ENCODE results near the gene WDR72. TPM values are rescaled to one million over a fixed set of nuclear protein-coding genes. Genes with fewer than 3 reads are reported as not detected.
"Not testable (repeated sequence)": the region's sequence is repeated elsewhere in the genome, so short reads cannot be mapped to it uniquely, and the experiment has no call there.

Gene WDR72
- total RNA-seq, 2 donors from 2014 or later = 0.03 to 0.10 TPM

DNA sequence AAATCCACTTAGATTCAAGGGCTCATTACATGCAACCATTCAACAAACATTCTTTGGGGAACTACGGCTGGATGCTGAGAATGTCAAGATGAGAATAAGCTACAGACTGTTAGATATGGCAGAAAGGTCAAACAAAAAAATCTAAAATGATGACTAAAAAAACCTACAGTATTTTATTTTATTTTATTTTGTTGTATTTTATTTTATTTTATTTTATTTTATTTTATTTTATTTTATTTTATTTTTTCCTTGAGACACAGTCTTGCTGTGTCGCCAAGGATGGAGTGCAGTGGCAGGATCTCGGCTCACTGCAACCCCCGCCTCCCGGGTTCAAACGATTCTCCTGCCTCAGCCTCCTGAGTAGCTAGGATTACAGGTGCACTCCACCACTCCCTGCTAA, 46.2 kb downstream of the WDR72 start:
- intact Hi-C loops (cut with DNase I) = loop anchor here in 1 of 2 donors (10.0 kb wide), 1 partner anchor 938 kb away; no protein-coding TSS in a partner anchor

DNA sequence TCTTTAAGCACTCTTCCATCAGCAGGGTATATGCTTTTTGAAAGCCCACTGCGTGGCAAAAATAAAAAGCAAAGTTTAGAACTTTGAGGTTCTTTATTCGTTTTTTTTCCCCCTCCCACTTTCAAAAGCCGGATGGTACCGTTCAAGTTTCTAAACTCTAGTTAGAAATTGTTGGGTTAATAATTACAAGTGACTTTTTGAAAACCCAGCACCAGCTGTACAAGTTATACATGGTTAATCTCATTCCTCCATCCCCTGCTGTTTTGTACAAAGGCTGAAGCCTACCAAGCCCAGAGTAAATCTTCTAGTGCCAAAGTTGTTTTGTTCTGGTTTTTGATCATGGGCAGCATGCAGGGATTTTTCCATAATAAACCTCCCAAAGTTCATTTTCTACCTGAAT, 48.6 kb downstream of the WDR72 start:
- intact Hi-C loops (cut with DNase I) = loop anchor here in 1 of 2 donors (10.0 kb wide), 1 partner anchor 936 kb away; no protein-coding TSS in a partner anchor
- no peak for DNase-seq
- no peak for ATAC-seq

More for the DNA sequence above, 46.2 kb downstream of the WDR72 start:
- ATAC-seq = no peak
- no peak for DNase-seq

DNA sequence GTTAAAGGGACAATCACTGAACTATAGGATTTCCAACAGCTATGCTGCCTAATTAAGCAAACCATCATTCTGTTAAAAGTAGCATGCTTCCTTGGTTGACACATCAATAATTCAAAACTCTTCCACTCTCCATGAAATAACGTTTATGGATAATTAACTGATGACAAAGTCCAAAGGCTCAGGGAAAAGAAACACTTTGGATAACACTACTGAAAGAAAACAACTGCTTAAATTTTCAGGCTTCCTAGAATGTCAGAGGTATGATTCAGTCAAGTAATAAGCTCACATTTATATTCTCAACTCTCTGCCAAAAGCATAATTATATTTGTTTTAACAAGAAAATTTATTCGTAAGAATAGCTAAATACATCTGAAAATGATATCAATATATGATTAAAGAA, 49.6 kb downstream of the WDR72 start:
- intact Hi-C loops (cut with DNase I) = loop anchor here in 1 of 2 donors (10.0 kb wide), 1 partner anchor 935 kb away; no protein-coding TSS in a partner anchor
- ATAC-seq = no peak
- no peak for DNase-seq

DNA sequence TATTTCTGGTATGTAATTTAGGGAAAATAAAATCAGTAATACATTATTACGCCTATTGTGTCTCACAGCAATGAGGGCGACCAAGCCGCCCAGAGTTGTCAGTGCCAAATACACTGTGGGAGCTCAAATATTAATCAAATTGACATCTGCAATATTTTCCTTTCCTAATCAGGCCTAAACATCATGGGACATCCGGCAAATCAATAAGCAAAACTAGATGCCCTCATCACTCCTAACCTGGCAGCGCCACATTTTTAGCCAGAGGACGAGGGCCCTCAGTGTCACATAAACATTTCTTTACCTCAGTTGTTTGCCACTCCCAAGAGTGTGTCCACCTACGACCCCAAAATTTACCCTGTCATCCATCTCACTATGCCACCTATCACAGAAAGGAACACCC, 64.1 kb downstream of the WDR72 start:
- ATAC-seq (no peak), DNase-seq (no peak)
- intact Hi-C loops (cut with DNase I) = no loop called here

DNA sequence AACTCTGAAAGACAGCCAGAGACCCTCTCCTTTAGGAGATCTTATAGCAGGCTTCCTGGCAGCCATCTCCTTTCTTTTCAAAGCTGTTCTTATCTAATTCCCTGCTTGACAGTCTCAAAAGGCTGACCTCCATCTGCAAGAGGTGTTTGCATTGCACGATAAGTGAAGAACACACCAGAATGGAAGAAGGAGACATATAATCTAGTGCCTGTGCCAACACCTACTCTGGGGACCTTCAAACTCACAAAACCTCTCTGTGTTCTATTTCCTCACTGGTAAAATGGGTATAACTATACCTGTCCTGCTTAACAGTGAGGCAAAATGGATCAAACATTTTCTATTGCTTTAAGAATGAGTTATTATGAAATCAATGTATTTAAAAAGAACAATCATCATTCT, 65.0 kb downstream of the WDR72 start:
- intact Hi-C loops (cut with DNase I) = no loop called here
- no peak for DNase-seq
- peak in 1 of 2 donors; percentile 50 for ATAC-seq

DNA sequence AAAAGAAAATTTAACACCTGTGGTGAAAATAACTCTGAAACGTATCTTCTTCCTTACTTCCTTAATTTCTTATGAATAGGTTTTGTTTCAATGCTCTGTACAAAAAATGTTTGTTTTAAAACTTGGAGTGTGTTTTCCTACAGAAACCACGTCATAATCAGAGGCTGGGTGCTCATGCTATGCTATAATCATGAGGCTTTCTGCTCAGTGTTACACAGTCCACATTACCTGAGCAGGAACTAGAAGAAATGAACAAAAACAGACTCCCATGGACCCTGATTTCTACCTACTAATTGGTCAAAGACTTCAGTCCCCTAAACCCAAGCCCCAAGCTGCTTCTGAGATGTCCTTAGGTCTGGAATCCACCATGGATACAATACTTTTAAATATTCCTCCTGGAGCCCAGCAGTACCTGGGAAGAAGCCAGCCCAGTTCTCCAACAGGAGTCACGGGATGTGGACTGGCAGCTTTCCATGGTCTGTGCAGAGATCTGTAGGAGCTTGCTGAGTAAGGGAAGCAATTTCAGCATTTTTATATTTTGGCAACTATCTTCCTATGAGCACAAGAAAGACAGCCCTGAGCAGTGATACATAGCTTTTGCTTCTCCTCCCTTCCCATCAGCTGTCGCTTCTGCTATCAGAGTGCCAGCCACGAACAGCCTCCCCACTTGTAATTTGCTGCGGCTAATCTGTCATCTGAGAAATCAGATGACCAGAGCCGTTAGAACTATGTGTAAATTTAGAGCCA, 65.6 kb downstream of the WDR72 start:
- peak; percentile 56 for DNase-seq
- peak; percentile 73 to 96 for ATAC-seq
- intact Hi-C loops (cut with DNase I) = no loop called here

DNA sequence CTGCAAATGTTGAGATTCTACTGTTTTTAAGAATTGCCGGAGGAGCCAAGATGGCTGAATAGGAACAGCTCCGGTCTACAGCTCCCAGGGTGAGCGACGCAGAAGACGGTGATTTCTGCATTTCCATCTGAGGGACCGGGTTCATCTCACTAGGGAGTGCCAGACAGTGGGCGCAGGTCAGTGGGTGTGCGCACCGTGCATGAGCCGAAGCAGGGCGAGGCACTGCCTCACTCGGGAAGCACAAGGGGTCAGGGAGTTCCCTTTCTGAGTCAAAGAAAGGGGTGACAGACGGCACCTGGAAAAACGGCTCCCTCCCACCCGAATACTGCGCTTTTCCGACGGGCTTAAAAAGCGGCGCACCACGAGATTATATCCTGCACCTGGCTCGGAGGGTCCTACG, 75.3 kb downstream of the WDR72 start:
- ATAC-seq; DNase-seq; intact Hi-C loops (cut with DNase I): not testable (repeated sequence)

DNA sequence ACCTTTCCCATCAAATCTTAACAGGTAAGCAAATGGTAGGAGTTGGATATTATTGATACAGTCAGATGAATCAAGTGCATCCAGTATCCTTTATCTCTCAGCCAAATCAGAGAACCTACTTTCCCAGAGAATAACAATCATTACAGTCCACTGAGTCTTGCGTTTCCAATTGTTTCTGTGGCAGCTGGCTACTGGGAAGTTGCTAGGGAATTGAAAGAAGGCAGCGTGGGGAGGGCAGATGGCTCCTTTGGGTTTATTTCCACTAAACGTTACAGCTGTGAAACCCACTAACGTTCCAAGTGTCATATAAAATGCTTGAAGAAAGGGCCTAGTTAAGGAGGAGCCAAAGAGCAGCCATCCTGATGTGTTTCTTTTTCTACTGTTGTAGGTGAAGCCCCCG, 78.4 kb downstream of the WDR72 start:
- intact Hi-C loops (cut with DNase I) = no loop called here
- no peak for ATAC-seq

DNA sequence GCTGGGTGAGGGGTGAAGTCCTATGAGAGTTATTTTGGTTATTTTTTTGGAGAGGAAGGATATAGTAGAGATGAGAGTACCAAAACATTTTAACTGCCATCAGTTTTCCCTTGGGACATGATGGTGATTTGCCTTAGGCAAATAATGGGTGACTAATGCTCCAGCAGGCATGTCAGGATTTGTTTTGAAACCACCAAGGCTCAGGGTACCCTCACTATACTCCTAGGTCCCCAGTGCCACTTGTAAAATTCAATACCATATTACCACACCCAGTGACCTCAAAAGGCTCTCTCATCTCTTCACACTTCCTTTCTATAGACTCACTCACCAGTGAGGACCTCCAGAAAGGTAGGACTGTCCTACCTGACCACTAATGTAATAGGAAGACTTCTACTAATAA, 83.6 kb downstream of the WDR72 start:
- ATAC-seq (no peak), DNase-seq (no peak)
- intact Hi-C loops (cut with DNase I) = no loop called here

More for the DNA sequence above, 78.4 kb downstream of the WDR72 start:
- DNase-seq = no peak

DNA sequence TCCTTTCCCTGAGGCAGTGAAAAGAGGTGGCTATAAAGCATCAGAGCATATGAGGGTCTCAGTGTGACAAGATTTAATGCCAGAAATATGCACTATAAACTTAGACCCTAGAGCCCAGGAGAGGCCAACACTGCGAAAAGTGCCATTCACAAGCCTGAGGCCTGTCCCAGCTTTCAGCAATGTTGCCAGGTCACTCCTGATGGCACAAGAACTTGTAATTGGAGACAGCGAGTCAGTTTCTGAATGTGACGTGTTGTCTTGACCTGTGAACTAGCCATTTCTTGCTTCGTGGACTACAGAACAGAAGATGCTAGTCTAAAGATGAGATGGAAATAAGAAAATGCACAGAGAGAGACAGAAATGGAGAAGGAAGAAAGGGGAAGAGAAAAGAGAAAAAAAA, 87.9 kb downstream of the WDR72 start:
- ATAC-seq (no peak), DNase-seq (no peak)
- intact Hi-C loops (cut with DNase I) = no loop called here

DNA sequence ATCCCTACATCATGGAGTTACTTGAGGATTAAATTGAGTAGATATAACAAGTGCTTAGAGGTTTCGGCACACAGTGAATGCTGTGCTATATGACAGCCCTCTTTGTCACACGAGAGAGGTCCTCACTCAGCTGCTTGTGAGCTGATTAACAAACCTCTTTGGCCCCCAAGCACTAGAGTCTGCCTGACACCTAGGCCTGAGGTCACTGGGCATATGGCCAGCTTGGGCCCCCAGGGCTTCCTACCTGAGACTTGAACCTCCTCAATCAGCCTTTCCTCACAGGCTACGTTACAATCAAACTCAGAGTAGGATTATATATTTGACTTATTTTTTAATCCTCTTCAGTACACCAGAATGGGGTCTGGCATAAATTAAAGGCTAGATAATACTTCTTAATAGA, 88.8 kb downstream of the WDR72 start:
- DNase-seq (no peak), ATAC-seq (no peak)
- intact Hi-C loops (cut with DNase I) = no loop called here

DNA sequence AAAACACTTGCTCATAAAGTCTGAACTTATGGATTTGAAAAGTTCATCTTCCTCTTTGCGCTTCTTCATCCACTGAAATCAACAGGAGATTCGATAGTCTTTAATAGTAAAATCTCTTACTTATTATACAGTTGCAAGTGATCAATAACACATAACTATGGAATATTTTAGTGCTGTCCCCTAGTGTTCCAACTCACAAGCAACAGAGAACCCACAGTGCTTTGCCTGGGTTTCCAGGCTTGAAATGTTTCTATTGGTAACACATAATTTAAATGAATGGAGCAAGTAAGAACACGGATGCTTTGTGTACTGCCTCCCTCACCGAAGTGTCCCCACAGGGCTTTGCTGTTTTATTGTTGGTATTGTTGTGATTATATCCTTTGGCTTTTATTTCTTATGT, 93.5 kb downstream of the WDR72 start:
- intact Hi-C loops (cut with DNase I) = no loop called here
- DNase-seq (no peak), ATAC-seq (no peak)

DNA sequence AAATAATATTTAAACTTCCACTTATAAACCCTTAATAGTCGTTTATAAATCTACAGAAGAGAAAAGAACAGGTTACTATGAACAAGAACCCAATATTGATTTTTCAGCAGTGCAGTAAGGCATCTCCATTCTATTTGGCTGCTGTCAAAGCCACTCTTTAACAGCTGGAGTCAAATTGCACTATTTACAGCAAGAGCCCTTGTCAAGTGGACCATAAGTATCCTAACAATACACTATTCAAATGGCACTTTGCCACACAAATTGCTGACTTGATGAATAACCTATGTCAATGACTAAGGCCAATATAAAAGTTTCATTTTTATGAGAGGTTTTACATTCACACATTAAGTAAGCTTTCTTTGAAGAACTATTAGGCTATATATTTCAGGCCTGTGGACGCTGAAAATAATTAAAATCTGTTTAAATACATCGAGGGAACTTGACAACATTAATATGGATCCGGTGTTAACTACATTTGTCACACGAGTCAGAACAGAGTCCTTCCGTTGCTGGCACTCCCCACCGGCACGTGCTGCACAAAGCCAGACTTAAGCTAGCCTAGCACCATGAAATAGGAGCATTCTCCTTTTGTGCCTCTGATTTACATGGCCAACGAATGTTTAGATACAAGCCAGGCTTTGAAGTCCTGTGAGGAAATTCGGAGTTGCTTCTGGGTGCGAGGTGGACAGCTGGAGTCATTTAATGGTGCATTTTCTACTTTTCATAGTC, 100.5 kb downstream of the WDR72 start:
- intact Hi-C loops (cut with DNase I) = no loop called here
- DNase-seq (no peak), ATAC-seq (no peak)

DNA sequence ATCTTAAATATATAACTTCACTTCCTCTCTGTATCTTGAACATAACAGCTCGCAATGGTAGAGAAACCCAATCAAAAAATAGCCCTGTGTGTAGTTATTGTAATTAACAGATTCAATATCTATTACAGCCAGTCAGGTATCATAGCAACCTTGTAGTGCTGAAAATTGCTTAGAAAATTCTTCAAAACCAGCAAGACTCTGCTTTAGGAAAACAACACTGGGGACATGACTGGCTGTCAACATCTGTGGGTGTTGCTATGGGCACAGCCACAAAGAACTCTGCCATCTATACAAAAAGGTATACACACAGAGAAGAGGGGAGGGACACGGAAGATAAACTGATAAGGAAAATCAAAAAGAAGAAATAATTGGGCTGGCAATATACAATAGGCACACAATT, 101.2 kb downstream of the WDR72 start:
- intact Hi-C loops (cut with DNase I) = no loop called here
- no peak for ATAC-seq
- DNase-seq = no peak

DNA sequence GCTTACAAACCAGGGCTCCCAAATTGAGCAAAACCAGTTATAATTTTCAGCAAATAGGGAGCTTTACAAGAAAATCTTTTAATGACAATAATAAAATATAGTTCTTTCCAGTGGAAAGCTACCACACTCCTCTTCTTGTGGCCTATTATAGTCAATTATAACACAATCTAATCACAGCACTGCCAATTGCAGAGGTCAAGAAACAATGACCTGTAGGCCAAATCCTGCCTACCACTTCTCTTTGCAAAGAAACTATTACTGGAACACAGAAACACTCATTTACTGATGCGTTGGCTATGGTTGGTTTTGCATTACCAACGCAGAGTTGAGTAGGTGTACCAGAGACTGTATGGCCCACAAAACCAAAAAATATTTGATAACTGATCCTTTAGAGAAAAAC, 110.5 kb downstream of the WDR72 start:
- intact Hi-C loops (cut with DNase I) = no loop called here
- DNase-seq (no peak), ATAC-seq (no peak)

DNA sequence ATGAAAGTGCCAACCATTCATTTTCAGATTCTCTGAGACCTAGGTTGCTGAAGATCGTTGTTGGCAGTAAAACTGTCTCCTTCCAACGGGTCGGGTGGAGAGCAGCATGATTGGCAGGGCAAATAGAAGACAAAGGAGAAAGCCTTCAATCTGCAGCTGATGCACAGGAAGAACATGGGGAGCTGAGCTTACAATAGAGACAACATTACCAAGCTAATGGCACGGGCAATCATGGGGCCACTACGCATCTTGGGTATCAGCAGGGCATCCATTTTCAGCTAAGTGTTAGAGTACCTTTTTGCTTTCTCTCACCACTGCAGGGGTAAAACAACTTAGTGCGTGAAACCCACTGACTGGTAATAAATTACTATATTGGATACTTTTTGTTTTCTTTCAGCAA, 114.8 kb downstream of the WDR72 start:
- ATAC-seq = no peak
- intact Hi-C loops (cut with DNase I) = no loop called here

DNA sequence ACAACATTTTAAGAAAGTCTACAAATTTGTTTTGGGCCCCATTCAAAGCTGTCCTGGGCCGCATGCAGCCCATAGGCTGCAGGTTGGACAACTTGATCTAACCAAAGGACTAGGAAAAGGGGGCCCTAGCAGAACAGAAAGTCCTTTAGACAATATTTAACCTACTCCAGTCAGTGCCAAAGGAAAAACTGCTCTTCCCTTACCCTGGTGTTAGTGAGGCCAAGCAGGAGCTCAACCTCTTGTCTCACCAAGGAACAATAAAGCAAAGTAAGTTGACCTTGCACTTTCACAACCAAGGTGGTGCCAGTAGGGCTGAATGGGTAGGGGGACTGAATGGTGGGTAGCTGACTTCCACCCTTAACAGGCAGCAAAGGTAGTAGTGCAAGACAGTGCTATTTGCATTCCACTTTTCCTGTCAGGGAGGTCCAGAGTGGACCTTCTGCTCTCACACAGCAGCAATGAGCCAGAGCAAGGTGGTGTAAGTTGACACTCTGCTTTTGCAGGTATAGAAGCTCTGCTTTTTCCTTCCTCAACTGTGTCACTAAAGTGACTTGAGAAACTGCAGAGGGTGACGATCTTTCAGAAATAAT, 124.9 kb downstream of the WDR72 start:
- intact Hi-C loops (cut with DNase I) = no loop called here
- DNase-seq = no peak
- no peak for ATAC-seq

More for the DNA sequence above, 114.8 kb downstream of the WDR72 start:
- DNase-seq = no peak

DNA sequence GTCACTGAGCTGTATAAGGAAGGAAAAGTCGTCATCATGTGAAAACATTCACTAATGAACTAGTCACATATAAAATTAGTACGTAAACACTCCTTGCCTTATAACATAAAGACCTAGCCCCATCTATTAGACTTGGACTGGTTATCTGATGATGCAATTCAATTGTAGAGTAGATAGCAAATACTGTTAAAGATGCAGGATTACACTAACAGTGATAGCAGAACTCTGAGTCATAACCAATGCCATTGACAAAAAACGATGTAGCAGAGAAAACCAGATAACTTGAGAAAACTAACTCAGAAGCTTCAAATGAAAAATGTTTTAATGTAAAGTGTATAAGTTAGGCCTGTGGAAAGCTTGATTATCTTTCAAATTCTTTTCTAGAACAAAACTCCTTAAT, 132.2 kb downstream of the WDR72 start:
- DNase-seq (no peak), ATAC-seq (no peak)
- intact Hi-C loops (cut with DNase I) = no loop called here

DNA sequence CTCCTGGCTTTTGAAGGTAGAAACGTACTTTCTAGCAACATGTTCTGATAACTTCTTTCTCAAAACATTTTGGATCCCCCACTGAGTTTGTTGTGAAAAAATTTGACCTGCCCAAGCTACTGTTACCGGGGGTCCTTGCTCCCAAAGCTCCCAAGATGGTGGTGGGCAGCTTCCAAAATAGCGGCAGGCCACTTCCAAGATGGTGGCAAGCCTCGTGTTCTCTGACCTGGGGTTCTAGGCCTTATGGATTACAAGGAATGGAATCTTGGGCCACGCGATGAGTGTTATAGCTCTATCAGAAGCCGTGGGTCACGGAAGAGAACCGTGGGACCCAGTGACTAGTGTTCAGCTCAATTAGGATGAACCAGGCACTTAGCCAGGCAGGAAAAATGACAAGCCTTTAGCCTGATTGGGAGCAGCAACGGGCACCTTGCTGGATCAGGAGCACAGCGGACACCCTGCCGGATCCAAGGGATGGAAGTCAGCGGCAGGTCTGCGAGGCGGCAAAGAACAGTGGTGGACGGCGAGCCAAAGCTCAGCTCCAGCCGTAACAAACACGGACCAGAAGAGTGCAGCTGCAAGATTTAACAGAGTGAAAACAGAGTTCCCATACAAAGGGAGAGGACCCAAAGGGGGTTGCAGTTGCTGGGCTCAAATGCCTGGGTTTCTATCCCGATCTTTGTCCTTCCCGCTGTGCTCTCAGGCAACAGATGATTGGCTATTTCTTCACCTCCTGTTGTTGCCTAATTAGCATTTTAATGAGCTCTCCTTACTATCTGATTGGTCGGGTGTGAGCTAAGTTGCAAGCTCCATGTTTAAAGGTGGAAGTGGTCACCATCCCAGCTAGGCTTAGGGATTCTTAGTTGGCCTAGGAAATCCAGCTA, 133.3 kb downstream of the WDR72 start:
- no peak for DNase-seq
- intact Hi-C loops (cut with DNase I) = no loop called here
- no peak for ATAC-seq

Measured in left cardiac atrium (tissue), 4 donors.